Testis (tissue), 2 donors: ENCODE data around the gene IST1.

Experiments used
- POLR2A ChIP-seq: fragments of 450-650 bp; IDR thresholded peaks from one replicate; pipeline ENCODE4 v1.6.1; 2017; ENCODE audit warnings: antibody characterized with exemption, mild to moderate bottlenecking, moderate library complexity
- TF ChIP-seq, protein P1 (sequence below), 3 experiments: fragments of 450-650 bp in 2 of 3; fragments of 200-600 bp in 1 of 3; sonication (generic) in 1 of 3; IDR thresholded peaks; one replicate each; pipeline ENCODE4 v1.5.1; 2016 to 2019; ENCODE audit warnings: antibody characterized with exemption in 3 of 3, mild to moderate bottlenecking in 2 of 3, moderate library complexity in 1 of 3

GRCh38 chr16:71853413-71853812 lies 41.9 kb upstream of the IST1 start:
- no peak for TF ChIP-seq POLR2A
- TF ChIP-seq, protein P1, sequence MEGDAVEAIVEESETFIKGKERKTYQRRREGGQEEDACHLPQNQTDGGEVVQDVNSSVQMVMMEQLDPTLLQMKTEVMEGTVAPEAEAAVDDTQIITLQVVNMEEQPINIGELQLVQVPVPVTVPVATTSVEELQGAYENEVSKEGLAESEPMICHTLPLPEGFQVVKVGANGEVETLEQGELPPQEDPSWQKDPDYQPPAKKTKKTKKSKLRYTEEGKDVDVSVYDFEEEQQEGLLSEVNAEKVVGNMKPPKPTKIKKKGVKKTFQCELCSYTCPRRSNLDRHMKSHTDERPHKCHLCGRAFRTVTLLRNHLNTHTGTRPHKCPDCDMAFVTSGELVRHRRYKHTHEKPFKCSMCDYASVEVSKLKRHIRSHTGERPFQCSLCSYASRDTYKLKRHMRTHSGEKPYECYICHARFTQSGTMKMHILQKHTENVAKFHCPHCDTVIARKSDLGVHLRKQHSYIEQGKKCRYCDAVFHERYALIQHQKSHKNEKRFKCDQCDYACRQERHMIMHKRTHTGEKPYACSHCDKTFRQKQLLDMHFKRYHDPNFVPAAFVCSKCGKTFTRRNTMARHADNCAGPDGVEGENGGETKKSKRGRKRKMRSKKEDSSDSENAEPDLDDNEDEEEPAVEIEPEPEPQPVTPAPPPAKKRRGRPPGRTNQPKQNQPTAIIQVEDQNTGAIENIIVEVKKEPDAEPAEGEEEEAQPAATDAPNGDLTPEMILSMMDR (IDR thresholded peaks at IDR 0.05): no peak
